ENCODE data around the gene IL10RB.
"Not testable (repeated sequence)": the region's sequence is repeated elsewhere in the genome, so short reads cannot be mapped to it uniquely, and the experiment has no call there.

Gene IL10RB

GRCh38 chr21:33241846-33242245 is 24.3 kb upstream of the IL10RB start:
- DNase-seq (ENCODE audit: low spot score) = no peak
- in situ Hi-C loops (cut with MboI; ENCODE audit: low pct_unique_long_range_greater_than_20kb, low sequenced_read_pairs, unreplicated experiment) = no loop called here
- TF ChIP-seq CTCF (IDR thresholded peaks at IDR 0.05; ENCODE audit: extremely low read depth, insufficient read depth, missing control alignments) = no peak

DNA sequence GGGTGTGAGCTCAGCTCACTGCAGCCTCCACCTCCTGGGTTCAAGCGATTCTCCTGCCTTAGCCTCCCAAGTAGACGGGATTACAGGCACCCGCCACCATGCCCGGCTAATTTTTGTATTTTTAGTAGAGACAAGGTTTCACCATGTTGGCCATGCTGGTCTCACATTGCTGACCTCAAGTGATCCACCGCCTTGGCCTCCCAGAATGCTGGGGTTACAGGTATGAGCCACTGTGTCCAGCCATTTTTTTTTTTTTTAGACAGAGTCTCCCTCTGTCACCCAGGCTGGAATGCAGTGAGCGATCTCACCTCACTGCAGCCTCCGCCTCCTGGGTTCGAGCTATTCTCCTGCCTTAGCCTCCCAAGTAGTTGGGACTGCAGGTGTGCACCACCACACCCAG is 23.3 kb upstream of the IL10RB start:
- in situ Hi-C loops (cut with MboI; ENCODE audit: low pct_unique_long_range_greater_than_20kb, low sequenced_read_pairs, unreplicated experiment) = not testable (repeated sequence)

GRCh38 chr21:33244082-33244778 is 21.9 kb upstream of the IL10RB start:
- no peak for TF ChIP-seq CTCF (IDR thresholded peaks at IDR 0.05; ENCODE audit: extremely low read depth, insufficient read depth, missing control alignments)
- in situ Hi-C loops (cut with MboI; ENCODE audit: low pct_unique_long_range_greater_than_20kb, low sequenced_read_pairs, unreplicated experiment) = no loop called here
- no peak for DNase-seq (ENCODE audit: low spot score)

More for the DNA sequence above, 23.3 kb upstream of the IL10RB start:
- DNase-seq (ENCODE audit: low spot score) = not testable (repeated sequence)

DNA sequence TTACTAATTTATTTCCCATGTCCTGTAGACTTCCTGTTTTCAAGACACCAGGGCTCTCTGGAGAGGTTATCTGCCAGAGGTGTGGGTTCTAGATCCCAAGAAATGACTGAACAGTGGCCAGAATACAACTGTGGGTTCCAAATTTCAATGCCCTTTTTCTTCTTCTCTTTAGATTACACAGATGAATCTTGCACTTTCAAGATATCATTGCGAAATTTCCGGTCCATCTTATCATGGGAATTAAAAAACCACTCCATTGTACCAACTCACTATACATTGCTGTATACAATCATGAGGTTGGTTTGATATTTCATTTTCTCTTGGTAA is 21.4 kb upstream of the IL10RB start:
- in situ Hi-C loops (cut with MboI; ENCODE audit: low pct_unique_long_range_greater_than_20kb, low sequenced_read_pairs, unreplicated experiment) = no loop called here
- TF ChIP-seq CTCF (IDR thresholded peaks at IDR 0.05; ENCODE audit: extremely low read depth, insufficient read depth, missing control alignments) = no peak
- no peak for DNase-seq (ENCODE audit: low spot score)

DNA sequence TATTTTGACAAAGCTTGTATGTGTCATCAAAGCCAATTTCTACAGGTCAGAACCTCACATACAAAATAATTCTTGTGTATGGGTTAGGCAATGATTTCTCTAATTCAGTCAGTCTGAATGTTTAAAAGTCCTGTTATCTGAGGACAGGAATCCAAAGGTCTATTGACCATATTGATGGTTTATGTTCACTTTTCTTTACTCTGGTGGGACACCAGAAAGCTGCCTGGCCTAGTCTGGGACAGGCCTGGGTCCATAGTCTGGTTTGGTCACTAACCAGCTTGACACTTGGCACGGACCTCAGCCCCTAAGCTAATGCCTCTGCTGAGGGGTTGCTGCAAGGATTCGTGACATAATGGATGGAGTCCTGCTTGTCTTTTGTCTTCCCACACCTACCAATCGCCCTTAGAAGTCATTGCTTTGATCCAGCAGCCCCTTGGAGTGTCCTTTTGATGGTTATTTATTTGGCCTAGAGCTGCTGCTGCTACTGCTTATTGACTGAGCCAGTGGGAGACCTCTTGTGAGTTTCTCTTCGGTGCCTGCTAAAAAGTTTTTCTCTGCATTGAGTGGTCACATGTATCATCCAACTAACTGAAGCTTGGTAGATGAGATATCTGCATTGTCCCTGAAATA is 20.8 kb upstream of the IL10RB start:
- DNase-seq (ENCODE audit: low spot score) = no peak
- in situ Hi-C loops (cut with MboI; ENCODE audit: low pct_unique_long_range_greater_than_20kb, low sequenced_read_pairs, unreplicated experiment) = no loop called here
- no peak for TF ChIP-seq CTCF (IDR thresholded peaks at IDR 0.05; ENCODE audit: extremely low read depth, insufficient read depth, missing control alignments)

DNA sequence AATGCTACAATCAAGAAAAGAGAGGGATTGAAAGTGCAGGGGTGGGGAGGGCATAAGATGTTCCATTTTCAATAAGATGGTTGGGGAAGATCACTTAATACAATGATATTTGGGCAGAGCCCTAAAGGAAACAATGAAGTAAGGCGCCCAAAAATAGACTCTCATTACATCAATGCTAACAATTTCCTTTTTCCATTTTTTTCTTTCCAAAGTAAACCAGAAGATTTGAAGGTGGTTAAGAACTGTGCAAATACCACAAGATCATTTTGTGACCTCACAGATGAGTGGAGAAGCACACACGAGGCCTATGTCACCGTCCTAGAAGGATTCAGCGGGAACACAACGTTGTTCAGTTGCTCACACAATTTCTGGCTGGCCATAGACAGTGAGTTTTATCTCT is 19.7 kb upstream of the IL10RB start:
- no peak for DNase-seq (ENCODE audit: low spot score)
- in situ Hi-C loops (cut with MboI; ENCODE audit: low pct_unique_long_range_greater_than_20kb, low sequenced_read_pairs, unreplicated experiment) = no loop called here
- no peak for TF ChIP-seq CTCF (IDR thresholded peaks at IDR 0.05; ENCODE audit: extremely low read depth, insufficient read depth, missing control alignments)

- DNase-seq (ENCODE audit: low spot score) = no peak
- TF ChIP-seq CTCF (IDR thresholded peaks at IDR 0.05; ENCODE audit: extremely low read depth, insufficient read depth, missing control alignments) = no peak
- in situ Hi-C loops (cut with MboI; ENCODE audit: low pct_unique_long_range_greater_than_20kb, low sequenced_read_pairs, unreplicated experiment) = no loop called here
Observed at GRCh38 chr21:33246963-33247362, 19.2 kb upstream of the IL10RB start.
